ENCODE measurements around the gene HOXB1.
"Not testable (repeated sequence)": the region's sequence is repeated elsewhere in the genome, so short reads cannot be mapped to it uniquely, and the experiment has no call there.

The HOXB1 gene

GRCh38 chr17:48492401-48493298 is 38.2 kb downstream of the HOXB1 start:
- peak; percentile 50 for DNase-seq

- no peak for DNase-seq
These were observed 39.1 kb downstream of the HOXB1 start for GRCh38 chr17:48491527-48492273.

GRCh38 chr17:48490451-48490892 is 40.3 kb downstream of the HOXB1 start:
- no peak for DNase-seq

- DNase-seq, result no peak
These were observed 41.0 kb downstream of the HOXB1 start for GRCh38 chr17:48489781-48490180.

GRCh38 chr17:48488548-48489106 is 42.2 kb downstream of the HOXB1 start:
- no peak for DNase-seq

GRCh38 chr17:48487221-48487620 is 43.6 kb downstream of the HOXB1 start:
- no peak for DNase-seq

- no peak for DNase-seq
These were observed 44.3 kb downstream of the HOXB1 start for GRCh38 chr17:48486557-48486956.

- DNase-seq, result no peak
These were observed 46.0 kb downstream of the HOXB1 start for GRCh38 chr17:48484850-48485249.

- DNase-seq, result no peak
These were observed 46.6 kb downstream of the HOXB1 start for GRCh38 chr17:48484256-48484655.

- no peak for DNase-seq
These were observed 47.2 kb downstream of the HOXB1 start for GRCh38 chr17:48483471-48484131.

GRCh38 chr17:48483004-48483403 is 47.8 kb downstream of the HOXB1 start:
- DNase-seq, result no peak

GRCh38 chr17:48482301-48482700 is 48.5 kb downstream of the HOXB1 start:
- not testable (repeated sequence) for DNase-seq

- no peak for DNase-seq
These were observed 51.8 kb downstream of the HOXB1 start for GRCh38 chr17:48479014-48479402.

Measured in activated T-cell treated with anti-CD3 and anti-CD28 coated beads for 4 hours (primary cell).